ENCODE measurements around the gene GPR157.
A peak's percentile ranks its signal among the peaks of the same experiment; 100 is the strongest.
"Not testable (repeated sequence)": the region's sequence is repeated elsewhere in the genome, so short reads cannot be mapped to it uniquely, and the experiment has no call there.

The GPR157 gene, protein sequence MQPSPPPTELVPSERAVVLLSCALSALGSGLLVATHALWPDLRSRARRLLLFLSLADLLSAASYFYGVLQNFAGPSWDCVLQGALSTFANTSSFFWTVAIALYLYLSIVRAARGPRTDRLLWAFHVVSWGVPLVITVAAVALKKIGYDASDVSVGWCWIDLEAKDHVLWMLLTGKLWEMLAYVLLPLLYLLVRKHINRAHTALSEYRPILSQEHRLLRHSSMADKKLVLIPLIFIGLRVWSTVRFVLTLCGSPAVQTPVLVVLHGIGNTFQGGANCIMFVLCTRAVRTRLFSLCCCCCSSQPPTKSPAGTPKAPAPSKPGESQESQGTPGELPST

DNA sequence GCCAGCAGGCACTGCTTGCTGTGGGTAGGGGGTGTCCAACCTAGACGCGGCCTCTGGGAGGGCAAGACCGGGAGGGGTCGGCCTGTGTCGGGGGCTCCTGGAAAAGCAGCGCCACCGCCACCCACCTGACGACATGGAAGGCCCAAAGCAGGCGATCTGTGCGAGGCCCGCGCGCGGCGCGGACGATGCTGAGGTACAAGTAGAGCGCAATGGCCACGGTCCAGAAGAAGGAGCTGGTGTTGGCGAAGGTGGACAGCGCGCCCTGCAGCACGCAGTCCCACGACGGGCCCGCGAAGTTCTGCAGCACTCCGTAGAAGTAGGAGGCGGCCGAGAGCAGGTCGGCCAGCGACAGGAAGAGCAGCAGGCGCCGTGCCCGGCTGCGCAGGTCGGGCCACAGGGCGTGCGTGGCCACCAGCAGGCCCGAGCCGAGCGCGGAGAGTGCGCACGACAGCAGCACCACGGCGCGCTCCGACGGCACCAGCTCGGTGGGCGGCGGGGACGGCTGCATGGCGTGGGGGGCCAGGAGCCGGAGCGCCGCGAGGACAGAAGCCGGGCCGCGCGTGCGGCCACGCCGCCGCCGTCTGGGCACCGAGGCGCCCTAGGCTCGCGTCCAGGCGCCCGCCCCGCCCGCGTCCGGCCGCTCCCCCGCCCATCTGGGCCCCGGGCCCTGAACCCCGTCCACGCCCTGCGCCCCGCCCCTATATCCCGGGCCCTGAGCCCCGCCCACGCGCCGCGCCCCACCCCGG is at the start of gene GPR157:
Gene GPR157, minus strand, starts transcription at position 583 of the 746 bp plus-strand sequence. Its CDS starts 75 bp downstream, at position 508.
- peak; percentile 92 for DNase-seq

DNA sequence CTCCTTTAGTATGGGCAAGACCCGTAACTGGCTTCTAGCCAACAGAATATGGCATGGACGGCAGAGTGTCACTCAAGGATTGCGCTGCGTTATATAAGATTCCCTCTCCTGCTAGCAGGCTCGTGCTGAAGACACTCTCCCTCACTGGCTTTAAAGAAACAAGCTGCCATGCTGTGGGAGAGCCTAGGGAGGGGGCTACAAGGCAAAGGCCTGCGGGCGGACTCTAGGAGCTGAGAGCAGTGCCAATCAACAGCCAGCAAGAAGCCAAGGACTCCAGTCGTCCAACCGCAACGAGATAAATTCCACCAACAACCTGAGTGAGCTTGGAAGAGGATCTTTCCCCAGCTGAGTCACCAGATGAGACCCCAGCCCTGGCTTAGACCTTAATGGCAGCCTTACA is 45.9 kb upstream of the GPR157 start:
- DNase-seq: no peak

DNA sequence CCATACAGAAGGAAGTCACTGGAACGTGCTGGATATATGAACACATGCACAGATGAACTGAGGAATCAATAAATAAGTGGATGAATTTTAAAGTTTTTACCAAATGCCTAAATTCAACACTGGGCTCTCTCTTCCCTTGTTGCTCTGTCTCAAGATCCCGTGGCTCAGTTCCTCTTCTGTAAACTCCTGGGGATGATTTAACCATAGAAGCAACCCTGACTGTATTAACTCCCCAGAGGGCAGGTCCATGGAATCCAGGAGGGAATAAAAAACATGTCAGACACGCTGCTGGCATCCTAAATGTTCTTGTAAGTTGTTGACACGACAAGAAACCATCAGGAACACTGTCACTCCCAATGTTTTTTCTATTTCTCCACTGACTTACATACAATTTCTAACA is 45.3 kb upstream of the GPR157 start:
- no peak for DNase-seq

DNA sequence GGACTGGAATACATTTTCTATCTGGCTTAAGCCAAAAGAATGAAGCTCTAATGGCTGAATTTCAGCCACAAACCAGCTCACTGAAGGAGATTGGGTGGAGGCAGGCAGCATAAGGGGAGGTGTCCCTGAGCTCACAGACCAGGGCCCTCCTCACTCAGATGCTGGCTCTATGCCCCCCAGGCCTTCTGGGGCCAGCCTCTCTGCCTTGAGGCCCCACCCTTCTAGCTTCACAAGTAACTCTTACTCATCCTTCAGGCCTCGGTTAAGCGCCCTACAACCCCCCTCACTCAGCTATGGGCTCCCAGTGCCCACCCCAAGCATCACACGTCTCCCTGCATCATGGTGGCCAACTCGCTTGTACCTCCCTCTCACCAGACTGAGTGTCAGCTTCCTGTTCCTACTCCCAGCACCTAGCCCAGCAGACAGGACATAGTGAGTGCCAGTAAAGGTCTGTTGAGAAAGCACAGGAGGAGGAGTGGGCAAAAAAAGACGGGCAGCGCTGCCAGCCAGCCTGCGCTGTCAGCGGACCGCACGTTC is 40.8 kb upstream of the GPR157 start:
- no peak for DNase-seq

DNA sequence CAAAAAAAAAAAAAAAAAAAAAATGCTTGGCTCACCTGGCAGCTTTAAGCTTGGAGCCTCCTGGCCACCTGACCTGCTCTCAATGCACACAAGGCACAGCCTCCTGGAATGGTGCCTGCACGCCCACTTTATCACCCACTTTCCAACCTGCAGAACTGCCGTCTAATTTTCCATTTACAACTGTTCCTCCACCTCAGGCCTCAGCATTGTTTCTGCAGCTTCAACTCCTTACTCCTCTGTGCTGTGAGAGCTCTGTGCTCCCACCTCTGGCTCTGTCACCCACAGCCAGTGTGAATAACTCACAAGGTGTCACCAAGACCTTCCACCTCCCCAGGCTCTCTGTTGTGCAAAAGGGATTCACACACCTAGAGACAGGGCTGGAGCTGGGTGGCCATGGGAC is 38.7 kb upstream of the GPR157 start:
- DNase-seq: no peak

DNA sequence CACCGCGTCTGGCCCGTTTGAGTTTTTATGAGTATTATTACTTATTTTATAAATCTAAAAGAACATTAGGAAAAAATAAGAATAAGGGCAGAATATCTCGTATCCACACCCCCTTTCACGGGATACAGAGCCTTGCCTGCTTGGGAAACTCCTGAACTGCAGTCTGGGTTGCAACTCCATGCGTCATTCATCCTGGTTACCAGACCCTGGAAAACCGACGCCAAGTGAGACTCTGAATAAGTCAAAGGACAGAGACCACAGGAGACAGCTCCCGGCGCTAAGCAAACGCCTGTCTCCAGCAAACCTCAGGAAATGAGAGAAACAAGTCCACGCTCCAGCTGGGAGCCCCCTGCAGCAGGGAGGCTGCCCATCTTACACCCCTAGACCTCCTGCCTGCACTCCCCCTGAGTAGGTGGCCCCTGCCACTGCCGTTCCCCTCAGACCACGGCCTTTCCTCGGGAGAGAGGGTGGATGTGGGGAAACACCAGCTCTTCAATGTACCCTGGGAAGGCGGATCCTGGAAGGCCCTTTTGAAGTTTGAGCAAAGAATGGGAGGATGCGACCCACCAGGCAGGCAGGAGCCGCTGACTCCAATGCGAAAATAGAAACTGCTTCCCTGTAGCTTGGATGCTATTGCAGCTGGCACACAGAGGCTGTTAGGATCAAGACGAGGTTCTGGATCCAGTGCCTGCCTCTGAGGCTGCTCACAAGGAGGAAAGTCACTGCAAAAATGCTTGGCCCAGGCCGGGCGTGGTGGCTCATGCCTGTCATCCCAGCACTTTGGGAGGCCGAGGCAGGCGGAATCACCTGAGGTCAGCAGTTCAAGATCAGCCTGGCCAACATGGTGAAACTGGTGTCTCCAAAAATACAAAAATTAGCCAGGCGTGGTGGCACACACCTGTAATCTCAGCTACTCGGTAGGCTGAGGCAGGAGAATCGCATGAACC is 37.7 kb upstream of the GPR157 start:
- DNase-seq: no peak

DNA sequence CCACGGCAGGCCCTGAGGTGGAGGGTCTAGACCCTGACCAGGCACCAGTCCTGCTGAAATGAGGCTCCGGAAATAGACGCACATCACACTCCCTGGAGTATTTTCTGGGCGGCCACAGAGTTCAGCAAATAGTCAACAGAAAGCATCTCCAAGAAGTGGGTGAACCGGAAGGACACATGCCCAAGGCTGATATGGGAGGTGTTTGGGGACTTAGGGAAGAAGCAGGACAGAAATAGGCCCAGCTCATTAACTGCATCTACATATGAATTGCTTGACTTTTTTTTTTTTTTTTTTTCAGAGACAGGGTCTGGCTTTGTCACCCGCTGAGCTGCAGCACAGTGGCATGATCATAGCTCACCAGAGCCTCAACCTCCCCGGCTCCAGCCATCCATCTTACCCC is 36.5 kb upstream of the GPR157 start:
- DNase-seq: no peak

DNA sequence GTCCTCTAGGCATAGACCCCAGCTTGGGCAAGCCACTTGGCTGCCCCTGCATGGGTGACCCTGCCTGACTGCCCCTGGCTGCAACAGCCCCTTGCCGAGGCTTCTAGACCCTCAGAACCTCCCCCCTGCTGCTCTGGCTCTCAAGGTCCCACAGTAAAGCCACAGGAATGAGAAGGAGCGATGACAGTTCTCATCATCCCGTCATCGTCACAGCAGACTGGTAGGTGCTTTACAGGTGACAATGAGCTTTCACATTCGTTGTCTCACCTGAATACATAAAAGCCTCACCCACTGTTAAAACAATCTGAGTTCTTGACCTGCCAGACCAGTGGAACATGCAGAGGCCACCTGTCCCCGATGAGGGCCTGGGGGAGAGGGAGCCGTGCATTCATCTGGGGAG is 36.0 kb upstream of the GPR157 start:
- DNase-seq: no peak

DNA sequence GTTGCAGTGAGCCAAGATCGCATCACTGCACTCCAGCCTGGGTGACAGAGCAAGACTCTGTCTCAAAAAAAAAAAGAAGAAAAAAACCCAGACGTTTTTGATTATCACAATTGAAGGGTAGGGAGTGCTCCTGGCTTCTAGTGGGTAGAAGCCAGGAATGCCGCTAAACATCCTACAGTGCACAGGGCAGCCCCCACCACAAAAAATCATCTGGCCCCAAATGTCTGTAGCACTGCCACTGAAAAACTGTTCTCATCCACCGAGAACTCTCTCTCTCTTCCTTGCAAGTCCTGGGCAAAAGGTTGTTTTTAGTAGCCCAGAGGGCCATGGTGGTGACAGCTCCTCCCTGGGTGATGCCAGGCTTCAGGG is 35.6 kb upstream of the GPR157 start:
- no peak for DNase-seq

DNA sequence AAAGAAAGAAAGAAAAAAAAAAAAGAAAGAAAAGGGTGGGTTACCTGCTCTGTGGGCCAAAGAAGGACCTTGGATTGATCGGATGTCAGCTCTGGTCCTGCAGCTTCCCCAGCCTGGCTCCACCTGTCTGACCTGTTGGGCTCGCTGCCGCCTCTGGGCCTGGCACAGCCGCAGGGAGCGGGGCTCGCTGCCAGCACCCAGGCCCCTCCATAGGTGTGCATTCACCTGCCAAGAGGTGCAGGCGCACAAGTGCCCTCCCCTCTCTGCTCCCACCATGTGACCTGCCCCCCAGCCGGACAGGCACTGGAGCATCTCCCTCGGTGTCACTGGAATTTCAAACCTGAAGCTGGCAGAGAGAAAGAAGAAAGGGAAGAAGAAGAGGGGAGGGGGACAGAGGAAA is 33.1 kb upstream of the GPR157 start:
- DNase-seq: no peak

DNA sequence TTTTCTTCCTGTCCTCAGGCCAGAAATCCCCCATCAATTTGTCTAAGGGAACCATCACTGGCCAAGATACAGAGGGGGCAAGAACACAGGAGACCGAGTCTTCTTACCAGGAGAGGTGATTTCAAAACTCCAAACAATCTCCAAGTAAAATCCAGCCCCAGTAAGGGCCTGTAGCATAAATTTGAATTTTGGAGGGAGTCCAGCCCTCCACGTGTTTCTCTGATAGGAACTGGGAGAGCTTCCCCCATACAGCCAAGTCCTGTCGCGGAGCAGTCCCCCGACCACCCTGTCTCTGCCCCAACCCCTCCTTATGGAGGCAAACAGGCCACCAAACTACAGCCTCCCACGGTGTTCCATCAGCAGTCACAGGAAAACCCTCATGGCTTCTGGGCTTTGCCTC is 32.4 kb upstream of the GPR157 start:
- DNase-seq: no peak

DNA sequence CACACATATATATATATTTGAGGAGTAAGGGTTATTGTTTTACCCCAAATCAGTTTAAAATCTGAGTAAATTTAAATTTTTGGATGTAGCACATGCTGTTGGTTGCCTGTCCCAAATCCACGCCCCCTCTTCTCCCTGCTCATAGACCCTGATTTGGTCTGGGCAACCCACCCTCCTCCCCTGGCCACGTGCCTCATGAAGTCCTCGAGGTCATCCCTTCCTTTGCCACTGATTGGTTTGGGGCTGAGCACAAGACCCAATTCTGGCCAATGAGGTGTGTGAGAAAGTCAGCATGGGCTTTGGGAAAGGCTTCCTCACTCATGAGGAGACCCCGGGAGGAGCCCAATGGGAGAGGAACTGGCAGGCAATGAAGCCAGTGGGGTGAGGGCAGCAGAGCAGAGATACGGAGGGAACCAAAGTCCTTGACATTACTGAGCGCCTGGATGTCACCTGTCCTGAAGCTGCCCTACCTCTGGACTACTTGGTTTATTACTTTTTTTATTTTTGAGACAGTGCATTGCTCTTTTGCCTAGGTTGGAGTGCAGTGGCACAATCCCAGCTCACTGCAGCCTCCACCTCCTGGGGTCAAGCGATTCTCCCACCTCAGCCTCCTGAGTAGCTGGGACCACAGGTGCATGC is 31.3 kb upstream of the GPR157 start:
- no peak for DNase-seq

DNA sequence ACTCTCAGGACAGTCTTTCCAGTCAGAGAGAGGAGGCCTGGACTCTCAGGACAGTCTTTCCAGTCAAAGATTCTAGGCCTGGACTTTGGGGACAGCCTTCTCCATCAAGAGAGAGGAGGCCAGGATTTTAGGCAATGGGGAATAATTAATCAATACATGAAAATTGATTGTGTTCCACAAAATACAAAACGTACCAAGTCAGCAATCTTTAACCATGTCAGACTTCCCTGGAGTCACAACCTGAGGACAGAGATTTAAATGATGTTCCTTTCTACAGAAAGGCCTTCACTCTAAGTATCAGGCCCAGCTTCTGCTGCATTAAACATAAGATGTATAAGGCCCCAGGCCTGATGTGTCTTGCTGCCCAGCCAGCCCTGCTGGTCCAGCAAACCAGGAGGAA is 27.0 kb upstream of the GPR157 start:
- DNase-seq: no peak

DNA sequence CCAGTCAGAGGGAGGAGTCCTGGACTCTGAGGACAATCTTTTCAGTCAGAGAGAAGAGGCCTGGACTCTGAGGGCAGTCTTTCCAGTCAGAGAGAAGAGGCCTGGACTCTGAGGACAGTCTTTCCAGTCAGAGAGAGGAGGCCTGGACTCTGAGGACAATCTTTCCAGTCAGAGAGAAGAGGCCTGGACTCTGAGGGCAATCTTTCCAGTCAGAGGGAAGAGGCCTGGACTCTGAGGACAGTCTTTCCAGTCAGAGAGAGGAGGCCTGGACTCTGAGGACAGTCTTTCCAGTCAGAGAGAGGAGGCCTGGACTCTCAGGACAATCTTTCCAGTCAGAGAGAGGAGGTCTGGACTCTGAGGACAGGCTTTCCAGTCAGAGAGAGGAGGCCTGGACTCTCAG is 26.5 kb upstream of the GPR157 start:
- not testable (repeated sequence) for DNase-seq

DNA sequence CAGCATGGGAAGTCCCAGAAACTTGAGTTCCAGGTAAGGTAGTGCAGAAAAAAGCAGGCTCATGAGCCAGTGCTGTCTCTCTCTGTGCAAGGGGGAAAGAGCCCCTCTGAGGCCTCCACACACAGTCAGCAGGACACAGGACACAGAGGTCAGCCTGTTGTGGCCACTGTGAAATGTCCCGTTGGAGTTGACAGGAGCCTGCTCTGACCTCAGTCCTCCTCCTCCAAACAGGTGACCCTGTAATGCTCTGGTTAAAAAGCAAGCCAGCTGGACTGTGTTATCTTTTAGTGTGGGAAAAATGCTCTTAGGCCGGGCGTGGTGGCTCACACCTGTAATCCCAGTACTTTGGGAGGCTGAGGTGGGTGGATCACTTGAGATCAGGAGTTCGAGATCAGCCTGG is 24.2 kb upstream of the GPR157 start:
- DNase-seq: no peak

DNA sequence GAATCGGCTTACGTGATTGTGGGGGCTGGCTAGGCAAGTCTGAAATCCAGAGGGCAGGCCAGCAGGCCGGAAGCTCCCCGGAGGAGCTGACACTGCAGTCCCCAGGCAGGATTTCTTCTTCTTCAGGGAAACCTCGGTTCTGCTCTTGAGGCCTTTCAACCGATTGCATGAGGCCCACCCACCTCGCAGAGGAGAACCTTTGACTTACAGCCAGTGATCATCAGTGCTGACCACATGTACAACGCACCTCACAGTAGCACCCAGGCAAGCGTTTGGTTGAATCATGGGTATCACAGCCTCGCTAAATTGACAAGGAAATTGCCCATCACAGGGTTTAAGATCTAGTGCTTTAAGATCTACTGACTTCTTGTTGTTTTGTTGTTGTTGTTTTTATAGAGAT is 23.6 kb upstream of the GPR157 start:
- no peak for DNase-seq

DNA sequence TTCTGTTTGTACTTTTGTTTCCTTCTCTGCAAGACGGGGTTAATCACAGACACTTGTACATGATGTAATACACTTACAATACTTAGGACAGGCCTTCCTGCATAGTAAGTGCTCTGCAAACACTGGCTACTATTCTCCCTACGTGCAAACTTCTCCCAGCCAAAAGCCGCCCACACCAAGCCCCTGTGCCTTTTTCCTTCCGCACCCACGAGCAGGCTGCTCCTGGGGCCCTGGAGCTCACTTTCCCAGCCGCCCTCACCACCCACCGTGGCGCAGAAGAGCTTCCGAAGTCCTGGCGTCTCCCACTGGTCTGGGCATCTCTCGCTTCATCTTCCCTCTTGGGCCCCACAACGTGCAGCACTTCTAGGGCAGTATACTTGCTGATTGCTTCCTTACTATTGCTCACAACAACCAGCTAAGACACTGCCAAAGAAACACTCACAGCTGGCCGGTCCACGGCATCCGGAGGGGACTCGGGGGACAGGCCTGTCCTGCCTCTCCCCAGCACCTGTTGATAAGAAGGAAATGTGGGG is 22.5 kb upstream of the GPR157 start:
- no peak for DNase-seq

DNA sequence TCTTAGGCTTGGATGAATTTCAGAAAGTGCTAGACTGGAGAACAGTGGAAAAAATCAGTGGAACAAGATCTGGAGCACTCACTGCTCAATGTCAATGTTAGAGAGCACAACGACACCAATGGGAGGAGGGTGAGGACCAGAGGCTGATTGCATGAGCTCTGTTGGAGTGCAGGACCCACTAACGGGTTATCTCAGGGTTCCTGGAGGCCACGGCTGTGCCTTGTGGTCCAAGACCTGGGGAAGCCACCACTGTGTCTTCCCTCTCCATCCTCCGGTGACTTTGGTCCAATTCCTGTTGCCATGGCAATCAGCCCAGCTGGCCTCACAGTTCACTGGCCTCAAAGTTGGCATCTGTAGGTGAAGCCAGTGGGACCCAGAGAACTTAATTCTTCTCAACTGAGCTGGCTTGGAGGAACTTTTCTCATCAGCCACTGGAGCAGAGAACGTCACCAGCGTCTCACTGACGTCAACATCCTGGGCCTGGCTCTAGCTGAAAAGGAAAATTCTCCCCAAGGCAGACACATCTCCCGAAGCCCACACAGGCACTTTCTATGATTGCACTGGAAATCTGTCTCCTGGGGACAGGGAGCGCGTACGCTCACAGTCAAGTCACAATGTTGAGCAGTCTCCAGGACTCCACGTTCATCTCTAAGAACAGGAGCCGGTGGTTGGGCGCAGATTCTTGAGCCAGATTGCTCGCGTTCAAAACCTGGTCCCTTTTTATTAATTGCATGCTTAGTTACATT is 21.9 kb upstream of the GPR157 start:
- DNase-seq: no peak

DNA sequence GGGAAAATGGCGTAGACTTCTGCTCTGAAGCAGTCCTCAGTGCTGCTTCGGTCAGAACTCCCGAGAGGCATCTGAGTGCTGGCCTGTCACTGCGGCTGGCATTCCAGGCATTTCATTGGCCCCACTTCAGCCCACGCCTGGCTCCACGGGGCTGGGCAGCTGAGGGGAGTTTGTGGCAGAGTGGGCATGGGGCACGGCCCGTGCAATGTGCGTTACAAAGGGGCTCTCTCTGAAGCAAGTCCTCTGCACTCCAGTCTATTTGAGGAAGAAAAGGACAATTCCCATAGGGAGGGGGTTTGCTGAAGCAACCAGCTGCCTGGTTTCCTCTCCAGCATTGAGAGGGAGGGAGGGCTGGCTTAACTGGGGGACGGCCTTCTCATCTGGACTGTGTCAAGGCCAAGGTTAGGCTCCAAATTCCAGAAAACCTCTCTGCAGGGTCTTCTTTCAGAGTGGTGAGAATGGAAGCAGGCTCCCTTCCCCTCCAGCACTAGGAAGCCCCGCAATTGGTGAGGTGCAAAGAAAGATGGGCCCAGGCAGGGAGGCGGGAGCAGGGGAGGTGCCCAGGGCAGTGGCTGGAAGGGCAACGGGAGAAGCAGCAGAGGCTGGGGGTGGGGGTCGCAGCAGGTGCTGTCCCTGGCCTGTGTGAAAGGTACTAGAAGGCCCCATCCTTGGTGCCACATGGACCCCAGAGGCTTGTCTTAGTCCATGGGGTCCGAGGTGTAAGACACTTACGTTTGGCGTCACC is 21.1 kb upstream of the GPR157 start:
- no peak for DNase-seq

DNA sequence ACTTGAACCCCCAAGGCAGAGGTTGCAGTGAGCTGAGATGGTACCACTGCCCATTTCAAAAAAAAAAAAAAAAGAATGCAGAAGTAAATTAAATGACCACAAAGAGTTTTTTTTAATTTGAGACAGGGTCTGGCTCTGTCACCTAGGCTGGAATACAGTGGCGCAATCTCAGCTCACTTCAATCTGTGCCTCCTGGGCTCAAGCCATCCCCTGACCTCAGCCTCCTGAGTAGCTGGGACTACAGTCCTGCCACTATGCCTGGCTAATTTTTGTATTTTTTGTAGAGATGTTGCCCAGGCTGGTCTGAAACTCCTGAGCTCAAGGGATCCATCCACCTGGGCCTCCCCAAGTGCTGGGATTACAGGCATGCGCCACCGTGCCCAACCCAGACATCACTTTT is 20.2 kb upstream of the GPR157 start:
- DNase-seq: no peak

DNA sequence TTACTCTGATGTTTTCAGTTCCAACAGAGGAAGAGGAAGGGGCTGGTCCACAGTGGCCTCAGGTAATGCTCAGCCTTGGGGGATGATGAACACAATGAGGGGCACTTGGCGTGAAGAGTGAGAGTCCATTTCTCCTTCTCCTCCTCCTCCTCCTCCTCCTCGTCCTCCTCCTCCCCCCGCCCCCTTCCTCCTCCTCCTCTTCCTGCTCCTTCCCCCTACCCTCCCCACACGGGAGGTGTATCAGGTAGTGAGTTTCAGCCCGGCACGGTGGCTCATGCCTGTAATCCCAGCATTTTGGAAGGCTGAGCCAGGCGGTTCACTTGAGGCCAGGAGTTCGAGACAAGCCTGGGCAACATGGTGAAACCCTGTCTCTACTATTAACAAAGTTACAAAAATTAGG is 17.3 kb upstream of the GPR157 start:
- no peak for DNase-seq

Data from activated effector memory CD4-positive, alpha-beta T cell treated with anti-CD3 and anti-CD28 coated beads, Interleukin-2, amount 50 U/mL, for 16 hours (primary cell).